ENCODE results near the gene ATP5F1B.

DNA sequence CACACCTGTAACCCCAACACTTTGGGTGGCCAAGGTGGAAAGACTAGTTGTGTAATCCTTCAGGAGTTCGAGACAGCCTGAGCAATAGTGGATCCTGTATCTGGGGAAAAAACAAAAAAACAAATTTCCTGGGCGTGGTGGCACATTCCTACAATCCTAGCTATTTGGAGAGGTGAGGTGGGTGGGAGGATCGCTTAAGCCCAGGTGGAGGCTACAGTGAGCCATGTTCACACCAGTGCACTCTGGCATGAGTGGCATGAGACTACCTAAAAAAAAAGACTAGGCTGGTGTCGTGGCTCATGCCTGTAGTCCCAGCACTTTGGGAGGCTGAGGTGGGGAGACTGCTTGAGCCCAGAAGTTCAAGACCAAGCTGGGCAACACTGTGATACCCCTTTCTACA, 25.1 kb upstream of the ATP5F1B start:
- TF ChIP-seq CTCF (IDR thresholded peaks at IDR 0.05) (no peak), HOXB5 (CRISPR knock-in tag; IDR thresholded peaks at IDR 0.05) (no peak), ESRRA (IDR thresholded peaks at IDR 0.05; ENCODE audit: borderline replicate concordance, low read length) (no peak), MAFK (IDR thresholded peaks at IDR 0.05; ENCODE audit: partially characterized antibody) (no peak), POLR2A (IDR thresholded peaks at IDR 0.05; ENCODE audit: low read length) (no peak), TP53 (CRISPR knock-in tag; IDR thresholded peaks at IDR 0.05) (no peak), CHD4 (IDR thresholded peaks at IDR 0.05; ENCODE audit: borderline replicate concordance) (no peak), REST (IDR thresholded peaks at IDR 0.05) (no peak), ZNF302 (CRISPR knock-in tag; IDR thresholded peaks at IDR 0.05) (no peak)
- TF ChIP-seq, protein P1, sequence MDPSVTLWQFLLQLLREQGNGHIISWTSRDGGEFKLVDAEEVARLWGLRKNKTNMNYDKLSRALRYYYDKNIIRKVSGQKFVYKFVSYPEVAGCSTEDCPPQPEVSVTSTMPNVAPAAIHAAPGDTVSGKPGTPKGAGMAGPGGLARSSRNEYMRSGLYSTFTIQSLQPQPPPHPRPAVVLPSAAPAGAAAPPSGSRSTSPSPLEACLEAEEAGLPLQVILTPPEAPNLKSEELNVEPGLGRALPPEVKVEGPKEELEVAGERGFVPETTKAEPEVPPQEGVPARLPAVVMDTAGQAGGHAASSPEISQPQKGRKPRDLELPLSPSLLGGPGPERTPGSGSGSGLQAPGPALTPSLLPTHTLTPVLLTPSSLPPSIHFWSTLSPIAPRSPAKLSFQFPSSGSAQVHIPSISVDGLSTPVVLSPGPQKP (IDR thresholded peaks at IDR 0.05; ENCODE audit: low read depth, low read length), result no peak
- TF ChIP-seq, protein P2, sequence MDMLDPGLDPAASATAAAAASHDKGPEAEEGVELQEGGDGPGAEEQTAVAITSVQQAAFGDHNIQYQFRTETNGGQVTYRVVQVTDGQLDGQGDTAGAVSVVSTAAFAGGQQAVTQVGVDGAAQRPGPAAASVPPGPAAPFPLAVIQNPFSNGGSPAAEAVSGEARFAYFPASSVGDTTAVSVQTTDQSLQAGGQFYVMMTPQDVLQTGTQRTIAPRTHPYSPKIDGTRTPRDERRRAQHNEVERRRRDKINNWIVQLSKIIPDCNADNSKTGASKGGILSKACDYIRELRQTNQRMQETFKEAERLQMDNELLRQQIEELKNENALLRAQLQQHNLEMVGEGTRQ (IDR thresholded peaks at IDR 0.05), result no peak
